ENCODE data around the gene TBX2. TPM values are rescaled to one million over a fixed set of nuclear protein-coding genes. Genes with fewer than 3 reads are reported as not detected.

Gene TBX2
- total RNA-seq, 3 donors from 2014 or later = 6.6 to 9.0 (median 8.2) TPM

GRCh38 chr17:61393550-61393903, 6.1 kb upstream of the TBX2 start:
- Histone ChIP-seq H3K4me3 (no peak overlapping the region), H3K4me1 (ENCODE audit: low read depth) (peaks cover 15% of the 10 kb centered on the region), H3K36me3 (ENCODE audit: low read depth) (no peaks in the 10 kb centered on the region), H3K9me3 (no peaks in the 10 kb centered on the region)
- intact Hi-C loops (cut with DNase I, micrococcal nuclease) = loop anchor here in 1 of 2 donors (10.0 kb wide), 1 partner anchor 399 kb away; no protein-coding TSS in a partner anchor
- no peak for DNase-seq
- TF ChIP-seq CTCF (IDR thresholded peaks at IDR 0.05) = no peak
- ATAC-seq = no peak

- intact Hi-C loops (cut with DNase I, micrococcal nuclease) = loop anchor here in 1 of 2 donors (10.0 kb wide), 1 partner anchor 399 kb away; no protein-coding TSS in a partner anchor
- Histone ChIP-seq H3K4me3 (no peak overlapping the region), H3K36me3 (ENCODE audit: low read depth) (no peaks in the 10 kb centered on the region), H3K4me1 (ENCODE audit: low read depth) (peaks cover 20% of the 10 kb centered on the region), H3K9me3 (no peaks in the 10 kb centered on the region)
- DNase-seq = peak in 1 of 3 donors; percentile 25
- ATAC-seq = no peak
- no peak for TF ChIP-seq CTCF (IDR thresholded peaks at IDR 0.05)
Measured at GRCh38 chr17:61393904-61394629, 5.6 kb upstream of the TBX2 start.

- peak in 1 of 3 donors; percentile 22 for DNase-seq
- Histone ChIP-seq H3K4me1 (ENCODE audit: low read depth) (peaks cover 26% of the 10 kb centered on the region), H3K36me3 (ENCODE audit: low read depth) (no peaks in the 10 kb centered on the region), H3K4me3 (no peak overlapping the region), H3K9me3 (no peaks in the 10 kb centered on the region)
- TF ChIP-seq CTCF (IDR thresholded peaks at IDR 0.05) = no peak
- ATAC-seq = no peak
- intact Hi-C loops (cut with DNase I, micrococcal nuclease) = loop anchor here in 1 of 2 donors (10.0 kb wide), 1 partner anchor 400 kb away; no protein-coding TSS in a partner anchor
Measured at GRCh38 chr17:61394630-61395408, 4.8 kb upstream of the TBX2 start.

GRCh38 chr17:61395409-61395982, 4.1 kb upstream of the TBX2 start:
- intact Hi-C loops (cut with DNase I, micrococcal nuclease) = loop anchor here in 1 of 2 donors (10.0 kb wide), 1 partner anchor 401 kb away; no protein-coding TSS in a partner anchor
- ATAC-seq = no peak
- Histone ChIP-seq H3K36me3 (ENCODE audit: low read depth) (no peaks in the 10 kb centered on the region), H3K4me3 (no peak overlapping the region), H3K4me1 (ENCODE audit: low read depth) (peaks cover 26% of the 10 kb centered on the region), H3K9me3 (no peaks in the 10 kb centered on the region)
- no peak for TF ChIP-seq CTCF (IDR thresholded peaks at IDR 0.05)
- peak in 1 of 3 donors; percentile 22 for DNase-seq

GRCh38 chr17:61395983-61396585, 3.6 kb upstream of the TBX2 start:
- no peaks in the 10 kb centered on the region for H3K36me3 ChIP-seq (ENCODE audit: low read depth)
- peaks cover 26% of the 10 kb centered on the region for H3K4me1 ChIP-seq (ENCODE audit: low read depth)
- no peak overlapping the region for H3K4me3 ChIP-seq
- peak in 1 of 3 donors; percentile 51 for DNase-seq
- TF ChIP-seq CTCF (IDR thresholded peaks at IDR 0.05) = no peak
- no peaks in the 10 kb centered on the region for H3K9me3 ChIP-seq
- ATAC-seq = peak; percentile 5
- intact Hi-C loops (cut with DNase I, micrococcal nuclease) = loop anchor here in 1 of 2 donors (10.0 kb wide), 1 partner anchor 401 kb away; no protein-coding TSS in a partner anchor
